HCT116 (cell line): ENCODE results near the gene FLT4.

Experiments
- CBX3 ChIP-seq: IDR thresholded peaks from 2 replicates; pipeline ENCODE4 v1.6.1; 2012; ENCODE audit warnings: low read depth
- EZH2 ChIP-seq: fragments of 200-600 bp; sonication (generic); IDR thresholded peaks from 2 replicates; pipeline ENCODE4 v1.6.1; 2017; ENCODE audit warnings: antibody characterized with exemption, mixed run types
- EZH2phosphoT487 ChIP-seq: fragments of 200-600 bp; IDR thresholded peaks from 2 replicates; pipeline ENCODE4 v1.6.1; 2018; ENCODE audit warnings: antibody characterized with exemption, borderline replicate concordance
- JUND ChIP-seq: IDR thresholded peaks from 2 replicates; pipeline ENCODE4 v1.6.1; 2012
- POLR2A ChIP-seq: IDR thresholded peaks from 2 replicates; pipeline ENCODE4 v1.7.0; 2011; ENCODE audit warnings: borderline replicate concordance; ENCODE audit not compliant: insufficient read depth, insufficient read length; ENCODE audit errors: extremely low read depth
- POLR2AphosphoS5 ChIP-seq: IDR thresholded peaks from 2 replicates; pipeline ENCODE4 v1.6.1; 2011; ENCODE audit warnings: mild to moderate bottlenecking, low read depth, low read length, moderate library complexity
- RAD21 ChIP-seq: IDR thresholded peaks from 2 replicates; pipeline ENCODE4 v1.6.1; 2012; ENCODE audit warnings: low read depth, mild to moderate bottlenecking
- REST ChIP-seq: IDR thresholded peaks from 2 replicates; pipeline ENCODE4 v1.6.1; 2012; ENCODE audit warnings: low read depth
- SIN3A ChIP-seq: IDR thresholded peaks from 2 replicates; pipeline ENCODE4 v1.6.1; 2012; ENCODE audit warnings: low read depth
- ZFX ChIP-seq: fragments of 450-650 bp; IDR thresholded peaks from 2 replicates; pipeline ENCODE4 v1.6.1; 2017
- TF ChIP-seq, protein P1 (sequence below), 3 experiments: fragments of 200-600 bp in 1 of 3; sonication (generic) in 1 of 3; IDR thresholded peaks in 2 of 3; conservative IDR thresholded peaks in 1 of 3; 2 replicates each; pipeline ENCODE4 v1.5.1; 2012 to 2017; ENCODE audit warnings: low read depth in 2 of 3, low read length in 2 of 3, antibody characterized with exemption in 1 of 3, borderline replicate concordance in 1 of 3, control low read depth in 1 of 3, mild to moderate bottlenecking in 1 of 3, mixed read lengths in 1 of 3, mixed run types in 1 of 3, moderate library complexity in 1 of 3; ENCODE audit not compliant: insufficient read depth in 1 of 3
- TF ChIP-seq, protein P2 (sequence below): IDR thresholded peaks from 2 replicates; pipeline ENCODE4 v1.6.1; 2012

GRCh38 chr5:180631549-180632383 is 17.6 kb downstream of the FLT4 start:
- TF ChIP-seq POLR2A: no peak
- TF ChIP-seq, protein P1, sequence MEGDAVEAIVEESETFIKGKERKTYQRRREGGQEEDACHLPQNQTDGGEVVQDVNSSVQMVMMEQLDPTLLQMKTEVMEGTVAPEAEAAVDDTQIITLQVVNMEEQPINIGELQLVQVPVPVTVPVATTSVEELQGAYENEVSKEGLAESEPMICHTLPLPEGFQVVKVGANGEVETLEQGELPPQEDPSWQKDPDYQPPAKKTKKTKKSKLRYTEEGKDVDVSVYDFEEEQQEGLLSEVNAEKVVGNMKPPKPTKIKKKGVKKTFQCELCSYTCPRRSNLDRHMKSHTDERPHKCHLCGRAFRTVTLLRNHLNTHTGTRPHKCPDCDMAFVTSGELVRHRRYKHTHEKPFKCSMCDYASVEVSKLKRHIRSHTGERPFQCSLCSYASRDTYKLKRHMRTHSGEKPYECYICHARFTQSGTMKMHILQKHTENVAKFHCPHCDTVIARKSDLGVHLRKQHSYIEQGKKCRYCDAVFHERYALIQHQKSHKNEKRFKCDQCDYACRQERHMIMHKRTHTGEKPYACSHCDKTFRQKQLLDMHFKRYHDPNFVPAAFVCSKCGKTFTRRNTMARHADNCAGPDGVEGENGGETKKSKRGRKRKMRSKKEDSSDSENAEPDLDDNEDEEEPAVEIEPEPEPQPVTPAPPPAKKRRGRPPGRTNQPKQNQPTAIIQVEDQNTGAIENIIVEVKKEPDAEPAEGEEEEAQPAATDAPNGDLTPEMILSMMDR (IDR thresholded peaks at IDR 0.05 in 2 of 3, conservative IDR thresholded peaks at IDR 0.05 in 1 of 3; ENCODE audit: borderline replicate concordance in 1 of 3, insufficient read depth in 1 of 3, low read depth in 2 of 3, low read length in 2 of 3): no peak
- no peak for TF ChIP-seq ZFX
- TF ChIP-seq, protein P2, sequence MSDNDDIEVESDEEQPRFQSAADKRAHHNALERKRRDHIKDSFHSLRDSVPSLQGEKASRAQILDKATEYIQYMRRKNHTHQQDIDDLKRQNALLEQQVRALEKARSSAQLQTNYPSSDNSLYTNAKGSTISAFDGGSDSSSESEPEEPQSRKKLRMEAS: no peak
- TF ChIP-seq SIN3A: no peak
- TF ChIP-seq EZH2: no peak
- TF ChIP-seq JUND: no peak
- no peak for TF ChIP-seq REST
- no peak for TF ChIP-seq EZH2phosphoT487
- no peak for TF ChIP-seq CBX3
- no peak for TF ChIP-seq RAD21
- TF ChIP-seq POLR2AphosphoS5: no peak
